H1 (cell line): Measurements from ENCODE around the gene MYO1A. TPM values are rescaled to one million over a fixed set of nuclear protein-coding genes. Genes with fewer than 3 reads are reported as not detected.
A peak's percentile ranks its signal among the peaks of the same experiment; 100 is the strongest.

Experiments used
- CTCF ChIA-PET: fragments of 300-600 bp; sonication (Branson Sonifier 250); formaldehyde crosslinking; loops from one replicate; lab custom pipeline; 2021; ENCODE audit not compliant: partially characterized antibody; lab: Charles Lee
- POLR2A ChIA-PET: fragments of 300-600 bp; sonication (Branson Sonifier 250); formaldehyde crosslinking; loops from one replicate; lab custom pipeline; 2021; ENCODE audit warnings: inconsistent platforms; ENCODE audit not compliant: partially characterized antibody; lab: Charles Lee
- DNase-seq, 2 experiments: peaks; one replicate each; pipeline versions ENCODE4 v3.0.0 to v3.0.0-alpha.2; 2010 to 2022; ENCODE audit warnings: low spot score in 2 of 2, low read depth in 1 of 2, mixed read lengths in 1 of 2
- FAIRE-seq: peaks from 2 replicates; lab custom pipeline; 2011; peaks lifted over from hg19 to GRCh38; lab: Jason Lieb, UNC
- H2AFZ ChIP-seq: 2 replicates; pipeline ENCODE4 v1.8.1; 2012; ENCODE audit warnings: low read length, inconsistent platforms
- H2AK5ac ChIP-seq: 2 replicates; pipeline ENCODE4 v1.6.1; 2013; ENCODE audit warnings: low read depth, low read length
- H2BK120ac ChIP-seq: replicated peaks from 2 replicates; pipeline ENCODE3; 2013; ENCODE audit warnings: low read depth, low read length, inconsistent platforms
- H2BK12ac ChIP-seq: 2 replicates; pipeline ENCODE4 v1.6.1; 2013; ENCODE audit warnings: low read depth, low read length
- H2BK15ac ChIP-seq: 2 replicates; pipeline ENCODE4 v1.6.1; 2013; ENCODE audit warnings: low read length
- H2BK20ac ChIP-seq: 2 replicates; pipeline ENCODE4 v1.6.1; 2013; ENCODE audit warnings: low read length
- H2BK5ac ChIP-seq: 2 replicates; pipeline ENCODE4 v1.6.1; 2013; ENCODE audit warnings: low read depth, low read length
- H3K14ac ChIP-seq: 2 replicates; pipeline ENCODE4 v1.6.1; 2013; ENCODE audit warnings: inconsistent platforms; ENCODE audit not compliant: insufficient read length
- H3K18ac ChIP-seq: 2 replicates; pipeline ENCODE4 v1.6.1; 2013; ENCODE audit warnings: low read length; ENCODE audit errors: extremely low read depth
- H3K23ac ChIP-seq: 2 replicates; pipeline ENCODE4 v1.6.1; 2013; ENCODE audit warnings: inconsistent platforms; ENCODE audit not compliant: insufficient read length
- H3K23me2 ChIP-seq: 2 replicates; pipeline ENCODE4 v1.6.1; 2013; ENCODE audit warnings: low read depth, low read length
- H3K27ac ChIP-seq: 2 replicates; pipeline ENCODE4 v1.6.1; 2011; ENCODE audit warnings: low read depth, low read length, inconsistent platforms
- H3K27me3 ChIP-seq, 4 experiments: replicated peaks in 1 of 4; 1 replicate in 1 of 4; 2 replicates in 3 of 4; pipeline versions ENCODE4 v1.6.1 to v1.8.1; 2011 to 2013; ENCODE audit warnings: low read length in 3 of 4, mild to moderate bottlenecking in 3 of 4, inconsistent platforms in 2 of 4, mixed read lengths in 2 of 4, moderate library complexity in 1 of 4; ENCODE audit not compliant: control insufficient read depth in 3 of 4, insufficient read depth in 3 of 4; ENCODE audit errors: extremely low read depth in 1 of 4
- H3K36me3 ChIP-seq, 4 experiments: 2 replicates each; pipeline versions ENCODE4 v1.6.1 to v1.8.1; 2011 to 2013; ENCODE audit warnings: mild to moderate bottlenecking in 4 of 4, low read length in 3 of 4, moderate library complexity in 2 of 4, control low read depth in 1 of 4, inconsistent platforms in 1 of 4; ENCODE audit not compliant: insufficient read depth in 4 of 4, control insufficient read depth in 2 of 4
- H3K4ac ChIP-seq: replicated peaks from 2 replicates; pipeline ENCODE3; 2013; ENCODE audit warnings: low read length, low read depth, mixed read lengths, inconsistent platforms; ENCODE audit not compliant: insufficient read length
- H3K4me1 ChIP-seq, 4 experiments: replicated peaks in 1 of 4; 1 replicate in 1 of 4; 2 replicates in 3 of 4; pipeline versions ENCODE4 v1.6.1 to v1.8.1; 2011 to 2013; ENCODE audit warnings: low read length in 3 of 4, inconsistent platforms in 2 of 4, mixed read lengths in 1 of 4; ENCODE audit not compliant: insufficient read depth in 4 of 4, control insufficient read depth in 3 of 4
- H3K4me2 ChIP-seq, 2 experiments: 2 replicates each; pipeline versions ENCODE4 v1.6.1 to v1.8.1; 2011 to 2013; ENCODE audit warnings: low read depth in 2 of 2, low read length in 2 of 2, control low read depth in 1 of 2, inconsistent platforms in 1 of 2, mild to moderate bottlenecking in 1 of 2; ENCODE audit not compliant: insufficient read depth in 1 of 2
- H3K4me3 ChIP-seq, 4 experiments: fragments of 200-600, 300-600 bp in 1 of 4; sonication (generic), shearing (Covaris generic), sonication (Bioruptor Twin) in 1 of 4; 2 replicates each; pipeline versions ENCODE4 v1.5.1 to v1.8.1; 2011 to 2016; ENCODE audit warnings: low read length in 4 of 4, low read depth in 3 of 4, control low read depth in 2 of 4, inconsistent platforms in 2 of 4, mild to moderate bottlenecking in 2 of 4, mixed read lengths in 1 of 4, moderate library complexity in 1 of 4; ENCODE audit not compliant: insufficient read depth in 2 of 4; ENCODE audit errors: extremely low read depth in 1 of 4
- H3K56ac ChIP-seq: replicated peaks from 2 replicates; pipeline ENCODE3; 2013; ENCODE audit warnings: low read depth, mild to moderate bottlenecking, mixed read lengths, low read length, inconsistent platforms; ENCODE audit not compliant: insufficient read length
- H3K79me1 ChIP-seq: 2 replicates; pipeline ENCODE4 v1.6.1; 2013; ENCODE audit warnings: low read depth, low read length, control low read depth
- H3K79me2 ChIP-seq, 2 experiments: 2 replicates each; pipeline versions ENCODE4 v1.6.1 to v1.8.1; 2012 to 2013; ENCODE audit warnings: low read length in 2 of 2, mild to moderate bottlenecking in 2 of 2, inconsistent platforms in 1 of 2; ENCODE audit not compliant: insufficient read depth in 2 of 2, control insufficient read depth in 1 of 2
- H3K9ac ChIP-seq, 4 experiments: replicated peaks in 1 of 4; 1 replicate in 1 of 4; 2 replicates in 3 of 4; pipeline versions ENCODE4 v1.6.1 to v1.8.1; 2011 to 2013; ENCODE audit warnings: low read depth in 3 of 4, low read length in 3 of 4, control low read depth in 2 of 4, mild to moderate bottlenecking in 2 of 4, moderate library complexity in 2 of 4, inconsistent platforms in 1 of 4; ENCODE audit errors: extremely low read depth in 1 of 4
- H3K9me3 ChIP-seq, 2 experiments: 2 replicates each; pipeline versions ENCODE4 v1.6.1 to v1.8.1; 2012 to 2013; ENCODE audit warnings: mild to moderate bottlenecking in 2 of 2, moderate library complexity in 2 of 2, control low read depth in 1 of 2, inconsistent platforms in 1 of 2, low read depth in 1 of 2, low read length in 1 of 2, mixed read lengths in 1 of 2; ENCODE audit not compliant: insufficient read depth in 2 of 2
- H4K20me1 ChIP-seq, 2 experiments: replicated peaks in 1 of 2; 2 replicates each; pipeline versions ENCODE3 to v1.8.1; 2011 to 2013; ENCODE audit warnings: inconsistent platforms in 2 of 2, low read length in 2 of 2, mild to moderate bottlenecking in 1 of 2; ENCODE audit not compliant: insufficient read depth in 2 of 2, control insufficient read depth in 1 of 2
- H4K5ac ChIP-seq: 2 replicates; pipeline ENCODE4 v1.6.1; 2013; ENCODE audit warnings: low read length, low read depth, mixed read lengths, inconsistent platforms; ENCODE audit not compliant: insufficient read length
- H4K8ac ChIP-seq: 2 replicates; pipeline ENCODE4 v1.8.0; 2013; ENCODE audit warnings: mild to moderate bottlenecking, moderate library complexity, low read length, inconsistent platforms; ENCODE audit not compliant: insufficient read depth; ENCODE audit errors: extremely low read depth
- H4K91ac ChIP-seq: replicated peaks from 2 replicates; pipeline ENCODE3; 2013; ENCODE audit warnings: low read length, mixed read lengths, inconsistent platforms; ENCODE audit not compliant: insufficient read length
- ASH2L ChIP-seq: fragments of 200-600, 300-600 bp; sonication (generic); IDR thresholded peaks from one replicate; pipeline ENCODE4 v1.7.1; 2017; ENCODE audit warnings: low read length
- JUN ChIP-seq: IDR thresholded peaks from 2 replicates; pipeline ENCODE4 v1.6.1; 2011; ENCODE audit warnings: low read depth, mild to moderate bottlenecking, improper control_type of control experiment, low read length
- SP1 ChIP-seq: IDR thresholded peaks from 2 replicates; pipeline ENCODE4 v1.6.1; 2011; ENCODE audit warnings: low read depth, low read length
- WGBS, 2 experiments: shearing (Covaris generic) in 1 of 2; methylation state at CpG; one replicate each; pipeline versions ENCODE4 v1.1.6 to v1.1.7; 2013 to 2015; ENCODE audit warnings: low lambda C conversion rate in 2 of 2, mixed read lengths in 2 of 2, inconsistent platforms in 1 of 2, low coverage in 1 of 2, missing lambda C conversion rate in 1 of 2; ENCODE audit not compliant: insufficient replicate concordance in 2 of 2, insufficient coverage in 1 of 2, insufficient read length in 1 of 2; ENCODE audit errors: extremely low coverage in 1 of 2, missing lambda C conversion rate in 1 of 2; 5-methylcytosine and 5-hydroxymethylcytosine counted together
- polyA plus RNA-seq, 7 experiments: library from polyadenylated mRNA; depleted of rRNA in 3 of 7; stranded (reverse) in 5 of 7; unstranded in 2 of 7; fragments of >200 nt in 5 of 7; fragments of 200-250 nt in 2 of 7; gene quantifications; 1 replicate in 5 of 7; 2 replicates in 1 of 7; 4 replicates in 1 of 7; pipeline versions ENCODE4 v1.2.1 to v1.2.3, GENCODE V29; 2011 to 2013; ENCODE audit warnings: missing spikeins in 2 of 7, mixed read lengths in 2 of 7
- total RNA-seq: library from RNA; stranded (reverse); fragmentation: NEBNext Ultra II Directional; extraction: Animal tissue kit (Norgen Biotek cat#: 25700); gene quantifications from 2 replicates; pipeline ENCODE4 v1.2.1, GENCODE V29; 2021

MYO1A gene
- total and polyA plus RNA-seq, 2 of the 8 experiments (the other 6 are each of a cell fraction or from before 2014, with no cell fraction given): 0.54 to 0.77 TPM

DNA sequence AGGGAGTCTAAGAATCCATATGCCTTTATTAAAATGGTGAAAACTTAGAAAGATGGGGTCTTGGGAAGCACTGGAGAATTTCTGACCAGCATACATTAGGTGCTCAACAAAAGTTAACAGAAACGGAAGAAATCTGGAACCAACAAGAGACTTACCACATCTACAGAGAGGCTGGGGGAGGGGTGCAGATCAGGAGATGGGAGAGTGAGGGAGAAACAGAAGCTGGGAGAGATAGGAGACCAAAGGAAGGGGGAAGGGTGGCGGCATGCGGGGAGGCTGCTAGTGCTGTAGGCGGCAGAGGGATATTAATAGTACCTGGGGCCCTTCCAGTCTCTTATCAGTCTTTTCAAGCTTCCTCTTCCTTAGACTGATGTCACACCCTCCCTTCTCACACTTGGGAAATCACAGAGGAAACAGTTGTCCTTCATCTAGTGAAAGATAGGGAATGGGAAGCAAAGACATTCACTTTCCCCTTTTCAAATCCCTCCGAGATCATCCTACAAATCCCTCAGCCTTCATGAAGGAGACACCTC, 61.7 kb downstream of the MYO1A start:
- no peak overlapping the region for H3K18ac ChIP-seq
- no peak overlapping the region for H3K14ac ChIP-seq
- no peak overlapping the region for H4K5ac ChIP-seq
- H3K4me3 ChIP-seq: peak overlapping the region in 1 of 4 experiments; percentile 15; a peak in 1 of 8 replicates
- no peak overlapping the region for H3K23ac ChIP-seq
- H4K91ac ChIP-seq: no peak overlapping the region
- H2BK15ac ChIP-seq: no peak overlapping the region
- no peak overlapping the region for H4K8ac ChIP-seq
- H2BK20ac ChIP-seq: no peak overlapping the region
- H3K4me2 ChIP-seq: peak overlapping the region in 1 of 2 experiments; percentile 9; a peak in 1 of 4 replicates
- no peaks in the 10 kb centered on the region for H3K9me3 ChIP-seq
- H3K79me1 ChIP-seq: no peaks in the 10 kb centered on the region
- H4K20me1 ChIP-seq: no peaks in the 10 kb centered on the region
- POLR2A ChIA-PET: interaction anchor here (0.8 to 1.7 kb wide), 7 partner anchors 10 to 264 kb away, joined by 3 to 13 read pairs (median 4); no protein-coding TSS in a partner anchor
- H3K27ac ChIP-seq: no peak overlapping the region
- no peaks in the 10 kb centered on the region for H3K79me2 ChIP-seq
- CTCF ChIA-PET: interaction anchor here (0.5 to 4.5 kb wide), 47 partner anchors 9 to 908 kb away, joined by 3 to 56 read pairs (median 4); partner anchors contain the start of genes HSD17B6, MYO1A, PRIM1 and SDR9C7
- no peaks in the 10 kb centered on the region for H3K27me3 ChIP-seq
- no peaks in the 10 kb centered on the region for H3K36me3 ChIP-seq
- FAIRE-seq (no peak), DNase-seq (peak in 1 of 2 experiments; percentile 46)
- 0 out of 2 replicates have a peak overlapping the region, but pooled peaks have one; percentile 2 for H2AFZ ChIP-seq
- no peaks in the 10 kb centered on the region for H3K23me2 ChIP-seq
- no peak overlapping the region for H2BK12ac ChIP-seq
- no peak overlapping the region for H2BK5ac ChIP-seq
- H3K9ac ChIP-seq: no peak overlapping the region
- 73% methylated on average over 5 of the region's 5 CpGs; no CpG with 5 or more reads in 1 of the 2 experiments for WGBS, 2 experiments
- H3K4me1 ChIP-seq: peaks cover 0 to 3% (median under 1%) of the 10 kb centered on the region in 4 experiments; a peak in 2 of 7 replicates
- peak; percentile 70 for TF ChIP-seq ASH2L
- TF ChIP-seq SP1: 0 out of 2 replicates have a peak, but pooled peaks have one; percentile 11
- no peak for TF ChIP-seq JUN
- no peak overlapping the region for H3K4ac ChIP-seq
- no peak overlapping the region for H3K56ac ChIP-seq
- H2AK5ac ChIP-seq: no peak overlapping the region
- H2BK120ac ChIP-seq: no peak overlapping the region
